HEK293 (cell line): ENCODE results near the gene SAG.

Experiments used
- CTCF ChIA-PET: fragments of 350-600 bp; formaldehyde crosslinking; extraction: SDS; loops from one replicate; lab custom pipeline; 2021; ENCODE audit warnings: antibody characterized with exemption; lab: Yijun Ruan, JAX
- POLR2A ChIA-PET: fragments of 300-600 bp; formaldehyde crosslinking; extraction: SDS; loops from one replicate; lab custom pipeline; 2020; ENCODE audit warnings: antibody characterized with exemption, inconsistent platforms; lab: Yijun Ruan, JAX
- H3K27ac ChIP-seq: fragments of 200-500 bp; sonication (Bioruptor generic); 2 replicates; pipeline ENCODE4 v1.5.1; 2014; ENCODE audit warnings: low read depth, low read length, control low read depth, inconsistent platforms; ENCODE audit errors: extremely low read depth
- H3K36me3 ChIP-seq, 2 experiments: fragments of 200-500 bp in 1 of 2; sonication (Bioruptor generic) in 1 of 2; 1 replicate in 1 of 2; 2 replicates in 1 of 2; pipeline ENCODE4 v1.5.1; 2014 to 2017; ENCODE audit warnings: inconsistent platforms in 2 of 2, low read length in 2 of 2; ENCODE audit not compliant: control insufficient read depth in 2 of 2, insufficient read depth in 1 of 2
- H3K4me1 ChIP-seq: fragments of 200-500 bp; sonication (Bioruptor generic); 2 replicates; pipeline ENCODE4 v1.5.1; 2014; ENCODE audit warnings: mild to moderate bottlenecking, low read length, inconsistent platforms; ENCODE audit not compliant: control insufficient read depth, insufficient read depth
- H3K4me3 ChIP-seq: 2 replicates; pipeline ENCODE4 v1.5.1; 2011; ENCODE audit warnings: low read depth, mild to moderate bottlenecking, control low read depth, low read length, moderate library complexity
- H3K9me3 ChIP-seq: fragments of 200-500 bp; sonication (Bioruptor generic); 2 replicates; pipeline ENCODE4 v1.5.1; 2014; ENCODE audit warnings: low read depth, low read length, inconsistent platforms; ENCODE audit not compliant: control insufficient read depth, insufficient read depth
- BCL11B ChIP-seq: fragments of 450-650 bp; formaldehyde crosslinking; IDR thresholded peaks from 2 replicates; pipeline ENCODE4 v1.5.1; 2016; ENCODE audit warnings: low read depth, missing biosample characterization, missing genetic modification characterization
- FEZF1 ChIP-seq: fragments of 450-650 bp; formaldehyde crosslinking; IDR thresholded peaks from 2 replicates; pipeline ENCODE4 v1.5.1; 2016; ENCODE audit warnings: missing biosample characterization, missing genetic modification characterization
- GFI1B ChIP-seq: fragments of 450-650 bp; formaldehyde crosslinking; IDR thresholded peaks from 2 replicates; pipeline ENCODE4 v1.5.1; 2016; ENCODE audit warnings: missing biosample characterization, missing genetic modification characterization
- KLF9 ChIP-seq: fragments of 450-650 bp; formaldehyde crosslinking; IDR thresholded peaks from 2 replicates; pipeline ENCODE4 v1.5.1; 2016; ENCODE audit warnings: missing biosample characterization, missing genetic modification characterization, low read depth
- MZF1 ChIP-seq: fragments of 450-650 bp; formaldehyde crosslinking; IDR thresholded peaks from 2 replicates; pipeline ENCODE4 v1.5.1; 2017; ENCODE audit warnings: missing biosample characterization, missing genetic modification characterization, borderline replicate concordance
- SCRT1 ChIP-seq: fragments of 450-650 bp; formaldehyde crosslinking; IDR thresholded peaks from 2 replicates; pipeline ENCODE4 v1.5.1; 2016; ENCODE audit warnings: missing biosample characterization, missing genetic modification characterization, borderline replicate concordance
- SCRT2 ChIP-seq: fragments of 450-650 bp; formaldehyde crosslinking; IDR thresholded peaks from 2 replicates; pipeline ENCODE4 v1.5.1; 2016; ENCODE audit warnings: missing biosample characterization, missing genetic modification characterization
- WT1 ChIP-seq: fragments of 450-650 bp; formaldehyde crosslinking; IDR thresholded peaks from 2 replicates; pipeline ENCODE4 v1.5.1; 2016; ENCODE audit warnings: missing biosample characterization, missing genetic modification characterization
- YY1 ChIP-seq: fragments of 450-650 bp; formaldehyde crosslinking; IDR thresholded peaks from 2 replicates; pipeline ENCODE4 v1.5.1; 2018; ENCODE audit warnings: missing biosample characterization, missing genetic modification characterization
- YY2 ChIP-seq: fragments of 450-650 bp; formaldehyde crosslinking; IDR thresholded peaks from 2 replicates; pipeline ENCODE4 v1.5.1; 2016; ENCODE audit warnings: missing biosample characterization, missing genetic modification characterization
- ZBTB20 ChIP-seq: fragments of 450-650 bp; formaldehyde crosslinking; IDR thresholded peaks from 2 replicates; pipeline ENCODE4 v1.5.1; 2016; ENCODE audit warnings: missing biosample characterization, missing genetic modification characterization
- ZBTB8A ChIP-seq: fragments of 450-650 bp; formaldehyde crosslinking; IDR thresholded peaks from 2 replicates; pipeline ENCODE4 v1.5.1; 2016; ENCODE audit warnings: missing biosample characterization, missing genetic modification characterization
- ZFHX2 ChIP-seq: fragments of 450-650 bp; formaldehyde crosslinking; conservative IDR thresholded peaks from 2 replicates; pipeline ENCODE4 v1.5.1; 2016; ENCODE audit warnings: missing biosample characterization, missing genetic modification characterization
- ZNF140 ChIP-seq: fragments of 450-650 bp; formaldehyde crosslinking; IDR thresholded peaks from 2 replicates; pipeline ENCODE4 v1.5.1; 2016; ENCODE audit warnings: missing biosample characterization, missing genetic modification characterization
- ZNF19 ChIP-seq: fragments of 450-650 bp; formaldehyde crosslinking; IDR thresholded peaks from 2 replicates; pipeline ENCODE4; 2016; ENCODE audit warnings: missing biosample characterization, missing genetic modification characterization, low read depth
- ZNF2 ChIP-seq: fragments of 450-650 bp; formaldehyde crosslinking; IDR thresholded peaks from 2 replicates; pipeline ENCODE4 v1.5.1; 2016; ENCODE audit warnings: missing biosample characterization, missing genetic modification characterization
- ZNF280C ChIP-seq: fragments of 450-650 bp; formaldehyde crosslinking; IDR thresholded peaks from 2 replicates; pipeline ENCODE4 v1.5.1; 2016; ENCODE audit warnings: missing biosample characterization, missing genetic modification characterization
- ZNF324 ChIP-seq: fragments of 450-650 bp; formaldehyde crosslinking; IDR thresholded peaks from 2 replicates; pipeline ENCODE4 v1.5.1; 2016; ENCODE audit warnings: missing biosample characterization, missing genetic modification characterization
- ZNF394 ChIP-seq: fragments of 450-650 bp; formaldehyde crosslinking; IDR thresholded peaks from 2 replicates; pipeline ENCODE4 v1.5.1; 2016; ENCODE audit warnings: missing biosample characterization, missing genetic modification characterization, mild to moderate bottlenecking, moderate library complexity, borderline replicate concordance
- ZNF404 ChIP-seq: fragments of 450-650 bp; formaldehyde crosslinking; IDR thresholded peaks from 2 replicates; pipeline ENCODE4 v1.5.1; 2017; ENCODE audit warnings: missing biosample characterization, missing genetic modification characterization
- ZNF416 ChIP-seq: fragments of 450-650 bp; formaldehyde crosslinking; IDR thresholded peaks from 2 replicates; pipeline ENCODE4 v1.5.1; 2016; ENCODE audit warnings: missing biosample characterization, missing genetic modification characterization
- ZNF48 ChIP-seq: fragments of 450-650 bp; formaldehyde crosslinking; IDR thresholded peaks from 2 replicates; pipeline ENCODE4 v1.5.1; 2016; ENCODE audit warnings: missing biosample characterization, missing genetic modification characterization
- ZNF555 ChIP-seq: fragments of 450-650 bp; formaldehyde crosslinking; conservative IDR thresholded peaks from 2 replicates; pipeline ENCODE4 v1.5.1; 2017; ENCODE audit warnings: missing biosample characterization, mild to moderate bottlenecking, missing genetic modification characterization, inconsistent platforms
- ZNF580 ChIP-seq: fragments of 450-650 bp; formaldehyde crosslinking; IDR thresholded peaks from 2 replicates; pipeline ENCODE4 v1.5.1; 2016; ENCODE audit warnings: missing biosample characterization, missing genetic modification characterization
- ZNF660 ChIP-seq: fragments of 450-650 bp; IDR thresholded peaks from 2 replicates; pipeline ENCODE4 v1.5.1; 2018; ENCODE audit warnings: missing biosample characterization, mild to moderate bottlenecking, missing genetic modification characterization
- ZNF768 ChIP-seq: fragments of 450-650 bp; formaldehyde crosslinking; IDR thresholded peaks from 2 replicates; pipeline ENCODE4 v1.5.1; 2018; ENCODE audit warnings: missing biosample characterization, mild to moderate bottlenecking, missing genetic modification characterization
- ZNF785 ChIP-seq: fragments of 450-650 bp; formaldehyde crosslinking; IDR thresholded peaks from 2 replicates; pipeline ENCODE4 v1.5.1; 2016; ENCODE audit warnings: missing biosample characterization, missing genetic modification characterization
- ZNF792 ChIP-seq: fragments of 450-650 bp; formaldehyde crosslinking; IDR thresholded peaks from 2 replicates; pipeline ENCODE4 v1.5.1; 2016; ENCODE audit warnings: missing biosample characterization, missing genetic modification characterization
- ZNF843 ChIP-seq: fragments of 450-650 bp; formaldehyde crosslinking; IDR thresholded peaks from 2 replicates; pipeline ENCODE4 v1.5.1; 2016; ENCODE audit warnings: missing biosample characterization, missing genetic modification characterization
- ZSCAN5A ChIP-seq: fragments of 450-650 bp; formaldehyde crosslinking; IDR thresholded peaks from 2 replicates; pipeline ENCODE4 v1.5.1; 2016; ENCODE audit warnings: missing biosample characterization, missing genetic modification characterization

Gene SAG

GRCh38 chr2:233346376-233346775, 38.8 kb downstream of the SAG start:
- Histone ChIP-seq H3K9me3 (no peaks in the 10 kb centered on the region), H3K27ac (no peak overlapping the region), H3K4me1 (peaks cover 7% of the 10 kb centered on the region; the same call in 1 of the 2 replicates), H3K36me3 (no peaks in the 10 kb centered on the region), H3K4me3 (no peak overlapping the region)
- ChIA-PET POLR2A (no interaction called here), CTCF (no interaction called here)
- TF ChIP-seq GFI1B (no peak), WT1 (tag by site-specific recombination) (no peak), ZBTB8A (tag by site-specific recombination) (no peak), ZNF792 (tag by site-specific recombination) (no peak), ZNF394 (tag by site-specific recombination) (no peak), ZSCAN5A (tag by site-specific recombination) (no peak), ZNF280C (tag by site-specific recombination) (no peak), ZNF785 (tag by site-specific recombination) (no peak), ZNF580 (no peak), FEZF1 (tag by site-specific recombination) (no peak)

GRCh38 chr2:233346930-233347329, 39.3 kb downstream of the SAG start:
- peak; percentile 51 for TF ChIP-seq ZFHX2 (tag by site-specific recombination)
- TF ChIP-seq SCRT1 (tag by site-specific recombination), result no peak
- Histone ChIP-seq H3K4me3 (no peak overlapping the region), H3K4me1 (peaks cover 8% of the 10 kb centered on the region; the same call in 1 of the 2 replicates), H3K36me3 (no peaks in the 10 kb centered on the region), H3K27ac (no peak overlapping the region), H3K9me3 (no peaks in the 10 kb centered on the region)
- POLR2A ChIA-PET, result no interaction called here
- CTCF ChIA-PET, result interaction anchor here (0.6 kb wide), 1 partner anchor 45 kb away, joined by 3 read pairs; no protein-coding TSS in a partner anchor

GRCh38 chr2:233349005-233349998, 41.7 kb downstream of the SAG start:
- no peaks in the 10 kb centered on the region for H3K9me3 ChIP-seq
- H3K4me3 ChIP-seq, result no peak overlapping the region
- no peaks in the 10 kb centered on the region for H3K36me3 ChIP-seq
- H3K4me1 ChIP-seq, result peaks cover 13% of the 10 kb centered on the region; the same call in 1 of the 2 replicates
- H3K27ac ChIP-seq, result no peak overlapping the region
- POLR2A ChIA-PET, result interaction anchor here (0.6 kb wide), 1 partner anchor 45 kb away, joined by 3 read pairs; no protein-coding TSS in a partner anchor
- CTCF ChIA-PET, result no interaction called here
- no peak for TF ChIP-seq MZF1
- no peak for TF ChIP-seq ZNF660 (tag by site-specific recombination)
- no peak for TF ChIP-seq YY2
- TF ChIP-seq ZNF768 (tag by site-specific recombination), result no peak
- no peak for TF ChIP-seq ZNF19 (tag by site-specific recombination)
- TF ChIP-seq ZNF416 (tag by site-specific recombination), result no peak
- TF ChIP-seq SCRT2 (tag by site-specific recombination), result no peak
- TF ChIP-seq YY1 (tag by site-specific recombination), result no peak
- no peak for TF ChIP-seq BCL11B (tag by site-specific recombination)
- TF ChIP-seq ZNF324 (tag by site-specific recombination), result no peak
- TF ChIP-seq ZNF843 (tag by site-specific recombination), result no peak
- TF ChIP-seq ZBTB20 (tag by site-specific recombination), result no peak
- TF ChIP-seq KLF9 (tag by site-specific recombination), result no peak
- TF ChIP-seq ZNF140, result no peak
- no peak for TF ChIP-seq ZNF48
- no peak for TF ChIP-seq ZNF2 (tag by site-specific recombination)
- no peak for TF ChIP-seq ZNF555 (tag by site-specific recombination)
- no peak for TF ChIP-seq ZNF404 (tag by site-specific recombination)
